Caco-2 (cell line): Measurements from ENCODE around the gene SLC22A13. TPM values are rescaled to one million over a fixed set of nuclear protein-coding genes. Genes with fewer than 3 reads are reported as not detected.

Experiments used
- BruUV-seq: library from RNA; stranded (reverse); fragments of 400-500 nt; replicated peaks from 2 replicates; lab custom pipeline; 2021; lab: Mats Ljungman, UMichigan
- CTCF ChIA-PET: fragments of 300-600 bp; sonication (Branson Sonifier 250); formaldehyde crosslinking; loops from one replicate; lab custom pipeline; 2022; ENCODE audit warnings: antibody characterized with exemption; lab: Charles Lee
- POLR2A ChIA-PET: fragments of 300-600 bp; sonication (Branson Sonifier 250); formaldehyde crosslinking; loops from one replicate; lab custom pipeline; 2022; ENCODE audit warnings: antibody characterized with exemption; lab: Charles Lee
- DNase-seq, 2 experiments: peaks; one replicate each; pipeline versions ENCODE4 v3.0.0 to v3.0.0-alpha.2; 2020 to 2022
- H3K27me3 ChIP-seq: replicated peaks from 2 replicates; pipeline ENCODE4 v1.6.0; 2011; ENCODE audit warnings: low read length; ENCODE audit not compliant: control insufficient read depth, insufficient read depth
- H3K36me3 ChIP-seq: 2 replicates; pipeline ENCODE4 v1.5.1; 2011; ENCODE audit warnings: low read length; ENCODE audit not compliant: control insufficient read depth, insufficient read depth
- H3K4me1 ChIP-seq: fragments of 250-450 bp; sonication (Bioruptor Pico); 2 replicates; pipeline ENCODE4 v1.5.1; 2020; ENCODE audit warnings: mild to moderate bottlenecking
- H3K4me3 ChIP-seq: 2 replicates; pipeline ENCODE4 v1.5.1; 2011; ENCODE audit warnings: low read depth, mild to moderate bottlenecking, control low read depth, low read length
- H3K9me3 ChIP-seq: fragments of 250-450 bp; sonication (Bioruptor Pico); 2 replicates; pipeline ENCODE4 v1.5.1; 2020; ENCODE audit warnings: mild to moderate bottlenecking, moderate library complexity
- H3K27ac Mint-ChIP-seq: one replicate; pipeline ENCODE4 v1.8.0; 2022; ENCODE audit warnings: mixed read lengths; ENCODE audit not compliant: unreplicated experiment
- H3K27me3 Mint-ChIP-seq: one replicate; pipeline ENCODE4 v1.8.0; 2022; ENCODE audit warnings: mixed read lengths; ENCODE audit not compliant: insufficient read depth, unreplicated experiment
- H3K36me3 Mint-ChIP-seq: one replicate; pipeline ENCODE4 v1.8.0; 2022; ENCODE audit warnings: mild to moderate bottlenecking, mixed read lengths; ENCODE audit not compliant: insufficient read depth, unreplicated experiment
- H3K4me1 Mint-ChIP-seq: one replicate; pipeline ENCODE4 v1.8.0; 2022; ENCODE audit warnings: low read depth, mixed read lengths; ENCODE audit not compliant: unreplicated experiment
- H3K4me3 Mint-ChIP-seq: one replicate; pipeline ENCODE4 v1.8.0; 2022; ENCODE audit warnings: mild to moderate bottlenecking, moderate library complexity, mixed read lengths; ENCODE audit not compliant: unreplicated experiment
- H3K9me3 Mint-ChIP-seq: one replicate; pipeline ENCODE4 v1.8.0; 2022; ENCODE audit warnings: mixed read lengths; ENCODE audit not compliant: unreplicated experiment
- intact Hi-C: fragments of 100-400 bp; cut with micrococcal nuclease; formaldehyde crosslinking; loops from one replicate; pipeline ENCODE4 v1.10.0; 2022; ENCODE audit not compliant: unreplicated experiment
- total RNA-seq: library from RNA; stranded (reverse); gene quantifications from 2 replicates; pipeline ENCODE4 v1.2.3, GENCODE V29; 2022
- TF ChIP-seq, protein P1 (sequence below), 2 experiments: fragments of 200-600 bp in 1 of 2; IDR thresholded peaks; 1 replicate in 1 of 2; 2 replicates in 1 of 2; pipeline versions ENCODE4 v1.5.1 to v1.8.0; 2011 to 2022; ENCODE audit warnings: antibody characterized with exemption in 1 of 2, control low read depth in 1 of 2, inconsistent platforms in 1 of 2, low read depth in 1 of 2, low read length in 1 of 2, mild to moderate bottlenecking in 1 of 2, moderate library complexity in 1 of 2; ENCODE audit not compliant: insufficient read depth in 1 of 2, severe bottlenecking in 1 of 2, unreplicated experiment in 1 of 2

SLC22A13 gene
- total RNA-seq, 1 experiment from 2014 or later: 0.36 TPM

- Histone ChIP-seq H3K27me3 (no peaks in the 10 kb centered on the region; the same call in 1 of the 2 replicates), H3K9me3 (no peaks in the 10 kb centered on the region), H3K36me3 (no peaks in the 10 kb centered on the region), H3K4me1 (no peaks in the 10 kb centered on the region), H3K4me3 (no peak overlapping the region)
- H3K27ac Mint-ChIP-seq: no peak overlapping the region
- ChIA-PET CTCF (no interaction called here), POLR2A (no interaction called here)
- H3K4me3 Mint-ChIP-seq: no peak overlapping the region
- H3K27me3 Mint-ChIP-seq: peaks cover 4% of the 10 kb centered on the region
- no peaks in the 10 kb centered on the region for H3K36me3 Mint-ChIP-seq
- no peak for DNase-seq
- H3K9me3 Mint-ChIP-seq: no peaks in the 10 kb centered on the region
- intact Hi-C loops: no loop called here
- TF ChIP-seq, protein P1, sequence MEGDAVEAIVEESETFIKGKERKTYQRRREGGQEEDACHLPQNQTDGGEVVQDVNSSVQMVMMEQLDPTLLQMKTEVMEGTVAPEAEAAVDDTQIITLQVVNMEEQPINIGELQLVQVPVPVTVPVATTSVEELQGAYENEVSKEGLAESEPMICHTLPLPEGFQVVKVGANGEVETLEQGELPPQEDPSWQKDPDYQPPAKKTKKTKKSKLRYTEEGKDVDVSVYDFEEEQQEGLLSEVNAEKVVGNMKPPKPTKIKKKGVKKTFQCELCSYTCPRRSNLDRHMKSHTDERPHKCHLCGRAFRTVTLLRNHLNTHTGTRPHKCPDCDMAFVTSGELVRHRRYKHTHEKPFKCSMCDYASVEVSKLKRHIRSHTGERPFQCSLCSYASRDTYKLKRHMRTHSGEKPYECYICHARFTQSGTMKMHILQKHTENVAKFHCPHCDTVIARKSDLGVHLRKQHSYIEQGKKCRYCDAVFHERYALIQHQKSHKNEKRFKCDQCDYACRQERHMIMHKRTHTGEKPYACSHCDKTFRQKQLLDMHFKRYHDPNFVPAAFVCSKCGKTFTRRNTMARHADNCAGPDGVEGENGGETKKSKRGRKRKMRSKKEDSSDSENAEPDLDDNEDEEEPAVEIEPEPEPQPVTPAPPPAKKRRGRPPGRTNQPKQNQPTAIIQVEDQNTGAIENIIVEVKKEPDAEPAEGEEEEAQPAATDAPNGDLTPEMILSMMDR (IDR thresholded peaks at IDR 0.05; ENCODE audit: insufficient read depth in 1 of 2, low read depth in 1 of 2, low read length in 1 of 2, severe bottlenecking in 1 of 2, unreplicated experiment in 1 of 2): no peak
- no peaks in the 10 kb centered on the region for H3K4me1 Mint-ChIP-seq
- no TSS peak for BruUV-seq
These were observed 48.6 kb downstream of the SLC22A13 start for GRCh38 chr3:38314112-38314763.

DNA sequence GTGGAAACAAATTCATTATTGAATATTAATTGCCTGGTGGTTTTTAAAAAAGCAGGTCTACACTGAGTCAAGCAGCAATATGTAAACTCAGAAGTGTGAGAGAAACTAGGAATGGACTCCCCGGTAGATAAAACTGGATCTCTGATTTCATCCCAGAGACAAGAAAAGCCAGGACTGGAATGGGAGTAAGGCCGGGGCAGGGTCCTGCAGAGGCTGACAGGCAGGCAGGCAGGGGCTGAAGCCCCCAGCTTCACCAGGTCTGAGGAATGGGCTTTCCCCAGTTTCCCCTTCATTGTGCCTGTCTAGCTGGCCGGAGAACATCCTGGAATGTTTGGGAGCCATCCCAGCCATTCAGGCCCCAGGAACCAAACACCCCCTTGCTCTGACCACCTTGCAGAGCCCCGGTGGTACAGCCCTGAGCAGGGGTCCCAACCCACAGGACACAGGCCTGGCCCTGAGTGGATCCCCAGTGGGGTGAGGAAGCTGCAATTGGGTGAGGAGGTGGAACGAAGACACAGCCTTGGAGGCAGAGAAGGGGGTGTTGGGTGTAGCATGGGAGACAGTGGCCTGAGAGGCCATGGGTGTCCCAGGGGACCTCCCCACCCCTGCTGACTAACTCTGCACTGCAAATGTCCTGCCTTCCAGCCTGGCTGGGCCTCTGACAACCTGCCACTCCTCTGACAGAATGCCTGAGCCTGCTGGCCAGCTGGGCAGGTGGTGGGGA is 49.3 kb downstream of the SLC22A13 start:
- DNase-seq: no peak
- Histone ChIP-seq H3K36me3 (no peaks in the 10 kb centered on the region), H3K4me3 (no peak overlapping the region), H3K9me3 (no peaks in the 10 kb centered on the region), H3K27me3 (no peaks in the 10 kb centered on the region; the same call in 1 of the 2 replicates), H3K4me1 (no peaks in the 10 kb centered on the region)
- TF ChIP-seq, protein P1 (IDR thresholded peaks at IDR 0.05; ENCODE audit: insufficient read depth in 1 of 2, low read depth in 1 of 2, low read length in 1 of 2, severe bottlenecking in 1 of 2, unreplicated experiment in 1 of 2): no peak
- no peak overlapping the region for H3K27ac Mint-ChIP-seq
- H3K36me3 Mint-ChIP-seq: no peaks in the 10 kb centered on the region
- ChIA-PET POLR2A (no interaction called here), CTCF (no interaction called here)
- intact Hi-C loops: no loop called here
- no peaks in the 10 kb centered on the region for H3K27me3 Mint-ChIP-seq
- no peaks in the 10 kb centered on the region for H3K9me3 Mint-ChIP-seq
- no TSS peak for BruUV-seq
- H3K4me1 Mint-ChIP-seq: no peaks in the 10 kb centered on the region
- H3K4me3 Mint-ChIP-seq: no peak overlapping the region

DNA sequence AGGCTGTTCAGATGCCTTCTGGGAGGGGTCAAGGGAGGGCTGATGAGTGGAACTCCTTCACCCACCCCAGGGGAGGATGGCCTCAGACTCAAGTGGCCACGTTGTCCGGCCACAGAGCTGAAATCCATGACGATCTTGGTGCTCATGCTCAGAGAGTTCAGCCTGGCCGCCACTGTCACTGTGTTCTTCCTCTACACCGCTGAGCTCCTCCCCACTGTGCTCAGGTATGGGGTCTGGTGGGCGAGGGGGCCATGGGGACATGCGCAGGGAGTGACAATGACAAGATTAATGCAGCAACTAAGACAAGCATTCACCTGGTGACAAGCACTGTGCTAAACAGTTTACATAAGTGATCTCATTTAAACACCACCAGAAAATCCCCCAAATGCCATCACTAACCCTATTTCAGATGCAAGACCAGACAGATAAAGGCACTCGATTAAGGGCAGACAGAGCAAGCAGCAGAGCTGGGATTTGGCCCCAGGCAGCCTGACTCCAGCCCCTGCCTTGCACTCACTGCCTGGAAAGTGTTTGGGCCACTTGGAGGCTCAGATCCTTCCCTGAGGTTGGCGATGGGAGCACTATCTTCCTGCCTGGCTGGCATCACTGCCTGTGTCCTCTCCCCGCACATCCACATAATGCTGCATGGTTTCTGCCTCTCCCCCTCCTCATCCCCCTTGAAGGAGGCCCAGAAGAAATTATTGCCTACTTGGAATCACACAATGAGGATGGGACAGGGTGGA is 50.0 kb downstream of the SLC22A13 start:
- intact Hi-C loops: no loop called here
- H3K27ac Mint-ChIP-seq: no peak overlapping the region
- POLR2A ChIA-PET: no interaction called here
- no TSS peak for BruUV-seq
- H3K36me3 ChIP-seq: no peaks in the 10 kb centered on the region
- no peaks in the 10 kb centered on the region for H3K27me3 Mint-ChIP-seq
- no peaks in the 10 kb centered on the region for H3K36me3 Mint-ChIP-seq
- no peaks in the 10 kb centered on the region for H3K9me3 Mint-ChIP-seq
- no peaks in the 10 kb centered on the region; the same call in 1 of the 2 replicates for H3K27me3 ChIP-seq
- DNase-seq: no peak
- H3K4me3 Mint-ChIP-seq: no peak overlapping the region
- TF ChIP-seq, protein P1 (IDR thresholded peaks at IDR 0.05; ENCODE audit: insufficient read depth in 1 of 2, low read depth in 1 of 2, low read length in 1 of 2, severe bottlenecking in 1 of 2, unreplicated experiment in 1 of 2): no peak
- H3K9me3 ChIP-seq: no peaks in the 10 kb centered on the region
- CTCF ChIA-PET: no interaction called here
- no peak overlapping the region for H3K4me3 ChIP-seq
- H3K4me1 ChIP-seq: no peaks in the 10 kb centered on the region
- no peaks in the 10 kb centered on the region for H3K4me1 Mint-ChIP-seq
